GM18526 (cell line): Measurements from ENCODE around the gene ANKDD1A.

Source experiments
- POLR2A ChIP-seq: IDR thresholded peaks from 3 replicates; pipeline ENCODE4 v1.6.1; 2011; ENCODE audit not compliant: insufficient read length; ENCODE audit errors: extremely low read depth

The ANKDD1A gene

DNA sequence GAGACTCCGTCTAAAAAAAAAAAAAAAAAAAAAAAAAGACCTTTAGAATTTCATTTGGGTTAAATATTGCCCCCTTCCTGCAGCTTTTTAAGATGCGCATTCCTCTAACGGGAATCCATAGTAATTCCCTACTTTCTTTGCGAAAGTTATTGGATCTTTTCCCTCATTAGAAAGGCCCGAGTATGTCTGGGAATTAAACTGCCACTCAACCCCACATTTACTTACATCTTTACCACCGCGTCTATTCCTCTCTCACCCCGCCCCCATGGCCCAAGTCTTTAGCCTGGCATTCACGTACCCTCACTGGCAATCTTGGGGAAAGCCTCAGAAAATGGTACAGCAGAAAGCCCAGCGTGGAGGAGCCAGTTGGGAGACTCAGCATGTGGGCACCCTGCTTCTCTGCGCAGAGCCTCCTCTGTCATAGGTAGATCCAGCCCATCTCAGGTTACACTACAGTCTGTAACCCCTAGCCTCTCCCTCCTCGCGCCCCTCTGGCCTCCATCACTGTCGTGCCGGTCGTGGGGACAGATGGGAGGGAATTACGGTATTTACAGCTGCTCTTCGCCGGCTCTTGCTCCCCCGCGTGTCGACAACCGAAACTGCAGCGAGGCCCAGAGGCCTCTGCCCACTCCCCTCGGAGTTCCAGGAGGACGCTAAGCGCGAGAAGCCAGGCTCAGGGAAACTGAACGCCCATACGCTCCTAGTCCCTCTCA is 6.4 kb upstream of the ANKDD1A start:
- TF ChIP-seq POLR2A: no peak

DNA sequence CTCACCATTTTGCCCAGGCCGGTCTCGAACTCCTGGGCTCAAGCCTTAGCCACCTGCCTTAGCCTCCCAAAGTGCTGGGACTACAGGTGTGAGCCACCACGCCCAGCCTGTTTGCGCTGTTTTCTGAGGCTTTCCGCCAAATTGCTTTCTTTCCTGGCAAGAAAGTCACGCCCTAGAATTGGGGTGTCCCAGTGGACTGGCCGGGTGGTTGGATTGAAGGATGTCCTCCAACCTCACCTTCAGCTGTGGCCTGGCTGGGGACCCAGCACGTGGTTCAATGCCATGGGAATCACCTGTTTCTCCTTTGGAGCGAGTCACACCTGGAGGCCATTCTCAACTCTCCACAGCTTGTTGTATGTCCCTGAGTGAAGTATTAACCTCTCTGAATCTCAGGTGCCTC is 5.8 kb upstream of the ANKDD1A start:
- TF ChIP-seq POLR2A: no peak

DNA sequence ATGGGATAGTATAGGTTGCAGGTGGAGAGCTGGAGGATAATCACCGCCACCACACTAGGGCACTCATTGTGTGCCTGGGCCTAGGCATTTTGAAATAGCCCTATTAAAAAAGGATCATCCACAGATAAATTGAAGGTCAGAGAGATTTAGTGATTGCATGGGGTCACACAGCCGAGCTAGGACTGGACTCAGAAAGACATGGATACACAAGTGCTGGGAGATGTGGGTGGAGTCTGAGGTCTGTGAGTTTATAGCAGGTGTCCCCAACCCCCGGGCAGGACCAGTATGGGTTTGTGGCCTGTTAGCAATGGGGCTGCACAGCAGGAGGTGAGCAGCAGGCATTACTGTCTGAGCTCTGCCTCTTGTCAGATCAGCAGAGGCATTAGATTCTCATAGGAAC is 5.3 kb upstream of the ANKDD1A start:
- no peak for TF ChIP-seq POLR2A

DNA sequence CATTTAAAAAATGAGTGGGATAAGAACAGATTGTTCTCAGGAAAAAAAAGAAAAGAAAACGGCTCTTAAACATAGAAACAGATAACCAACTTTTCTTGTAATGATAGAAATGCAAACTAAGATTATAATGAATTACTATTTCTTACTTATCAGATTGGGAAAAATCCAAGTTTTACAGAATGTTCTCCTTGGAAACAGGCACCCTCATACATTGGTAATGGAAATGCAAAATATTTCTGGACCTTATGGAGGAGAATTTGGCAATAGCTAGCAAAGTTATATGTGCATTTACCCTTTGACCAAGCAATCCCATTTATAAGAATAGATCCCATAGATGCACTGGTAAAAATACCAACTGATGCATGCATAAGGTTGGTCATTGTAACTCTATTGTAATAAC is 3.7 kb upstream of the ANKDD1A start:
- TF ChIP-seq POLR2A: no peak

DNA sequence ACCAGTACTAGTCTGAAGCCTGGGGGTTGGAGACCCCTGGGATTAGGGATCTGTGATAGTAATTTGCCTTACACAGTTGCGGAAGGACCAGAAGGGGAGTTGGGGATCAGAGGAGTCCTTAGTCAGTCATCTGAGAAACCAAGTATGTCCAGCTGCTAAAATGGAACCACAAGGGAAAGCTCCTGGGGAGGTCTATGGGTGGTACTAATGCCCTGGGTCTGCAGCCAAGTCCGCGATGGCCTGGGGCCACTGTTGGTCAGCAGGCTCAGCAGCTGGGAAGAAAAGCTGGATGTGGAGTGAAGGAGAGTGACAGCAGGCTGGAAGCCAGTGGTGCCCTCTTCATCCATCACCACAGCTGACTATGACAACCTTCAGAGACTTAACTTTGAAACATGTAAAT is 2.2 kb upstream of the ANKDD1A start:
- TF ChIP-seq POLR2A: no peak

DNA sequence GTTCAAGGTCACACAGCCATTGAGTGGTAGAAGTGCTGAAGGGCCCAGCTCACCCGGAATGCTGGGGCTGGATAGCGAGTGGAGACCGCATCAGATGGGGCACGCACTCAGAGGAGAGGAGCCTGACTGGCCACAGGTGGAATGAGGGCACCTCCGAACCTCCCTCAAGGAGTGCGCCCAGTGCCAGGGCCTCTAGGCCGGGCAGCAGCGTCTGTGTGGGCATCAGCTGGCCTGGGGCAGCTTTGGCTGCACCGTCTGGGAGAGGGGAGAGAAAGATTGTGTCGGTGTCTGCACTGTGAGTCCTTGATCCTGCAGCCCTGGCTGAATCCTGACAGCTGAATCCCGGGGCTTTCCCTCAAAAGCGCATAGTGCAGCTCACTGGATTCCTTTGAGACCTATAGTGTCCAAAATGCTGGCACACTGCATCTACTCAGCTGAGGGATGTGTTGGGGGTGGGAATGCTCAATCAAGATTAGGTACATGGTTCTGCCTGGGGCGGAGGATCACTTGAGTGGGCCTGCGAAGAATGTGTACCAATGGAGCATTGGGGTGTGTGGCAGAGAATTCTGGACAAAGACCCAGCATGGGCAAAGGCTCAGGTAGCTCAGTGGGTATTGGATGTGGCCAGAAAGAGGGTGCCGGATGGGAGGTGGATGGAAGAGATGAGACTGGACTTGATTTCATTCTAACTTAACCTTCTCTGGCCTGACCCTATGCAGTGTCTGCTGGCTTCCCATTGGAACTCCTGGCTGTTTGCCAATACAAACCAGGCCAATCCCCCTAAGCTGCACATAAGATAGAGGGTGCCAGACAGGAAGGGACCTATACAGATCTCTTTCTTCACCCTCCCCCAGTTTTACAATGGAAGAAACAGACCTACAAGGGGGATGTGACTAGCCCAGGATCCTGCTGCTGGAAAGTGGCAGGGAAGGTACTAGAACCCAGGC is 950 bp downstream of the ANKDD1A start:
- TF ChIP-seq POLR2A: no peak

DNA sequence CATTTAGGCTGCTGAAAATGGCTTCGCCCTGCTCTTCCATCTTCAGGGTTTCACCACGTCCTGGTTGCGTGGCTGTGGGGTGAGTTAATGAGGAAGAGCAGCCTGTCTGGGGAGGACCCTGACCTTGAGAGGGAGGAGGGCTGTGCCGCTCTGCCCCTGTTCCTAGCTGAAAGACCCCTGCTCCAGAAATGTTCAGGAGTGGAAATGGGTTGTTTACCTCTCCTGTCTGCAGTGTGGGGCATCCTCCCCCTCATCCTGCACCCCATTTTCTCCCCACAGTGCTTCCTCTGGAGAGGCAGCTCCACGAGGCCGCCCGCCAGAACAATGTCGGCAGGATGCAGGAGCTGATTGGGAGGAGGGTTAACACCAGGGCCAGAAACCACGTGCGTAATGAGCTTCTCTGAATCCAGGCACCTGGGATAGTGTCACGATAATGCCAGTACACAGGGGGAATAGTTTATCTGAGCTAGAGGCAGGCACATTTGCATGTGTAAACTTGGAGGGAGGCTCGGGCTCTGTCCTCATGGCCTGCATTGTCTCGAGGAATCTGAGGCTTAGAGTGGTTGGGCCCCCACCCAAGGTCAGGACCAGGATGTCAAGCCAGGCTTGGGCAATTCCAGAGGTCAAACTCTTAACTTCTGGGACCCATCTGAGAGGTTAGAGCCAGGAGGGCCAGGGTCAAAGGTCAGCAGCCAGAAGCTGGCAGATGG is 4.0 kb downstream of the ANKDD1A start:
- no peak for TF ChIP-seq POLR2A

DNA sequence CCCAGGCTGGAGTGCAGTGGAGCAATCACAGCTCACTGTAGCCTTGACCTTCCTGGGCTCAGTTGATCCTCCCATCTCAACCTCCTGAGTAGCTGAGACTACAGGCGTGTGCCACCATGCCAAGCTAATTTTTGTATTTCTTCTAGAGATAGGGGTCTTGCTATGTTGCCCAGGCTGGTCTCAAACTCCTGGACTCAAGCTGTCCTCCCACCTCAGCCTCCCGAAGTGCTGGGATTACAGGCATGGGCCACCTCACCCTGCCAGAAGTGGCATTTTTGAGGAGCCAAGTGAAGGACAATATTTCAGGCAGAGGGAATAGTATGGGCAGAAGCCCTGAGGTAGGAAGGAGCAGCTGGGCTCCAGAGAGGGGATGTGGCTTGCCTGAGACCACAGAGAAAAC is 4.7 kb downstream of the ANKDD1A start:
- no peak for TF ChIP-seq POLR2A

DNA sequence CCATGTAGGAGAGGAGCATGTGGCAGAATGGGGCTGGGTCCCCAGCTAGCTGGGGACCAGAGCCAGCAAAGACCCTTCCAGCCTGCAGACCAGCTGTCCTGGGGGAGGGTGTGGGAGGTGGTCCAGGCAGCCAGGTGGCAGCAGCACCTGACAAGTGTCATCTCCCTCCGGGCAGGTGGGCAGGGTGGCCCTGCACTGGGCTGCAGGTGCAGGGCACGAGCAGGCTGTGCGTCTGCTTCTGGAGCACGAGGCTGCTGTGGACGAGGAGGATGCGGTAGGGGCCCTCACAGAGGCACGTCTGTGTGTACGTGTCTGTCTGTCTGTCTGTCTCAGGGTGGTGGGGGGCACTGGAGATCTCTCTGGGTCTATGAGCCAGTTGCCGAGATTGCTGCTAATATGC is 5.5 kb downstream of the ANKDD1A start:
- no peak for TF ChIP-seq POLR2A

DNA sequence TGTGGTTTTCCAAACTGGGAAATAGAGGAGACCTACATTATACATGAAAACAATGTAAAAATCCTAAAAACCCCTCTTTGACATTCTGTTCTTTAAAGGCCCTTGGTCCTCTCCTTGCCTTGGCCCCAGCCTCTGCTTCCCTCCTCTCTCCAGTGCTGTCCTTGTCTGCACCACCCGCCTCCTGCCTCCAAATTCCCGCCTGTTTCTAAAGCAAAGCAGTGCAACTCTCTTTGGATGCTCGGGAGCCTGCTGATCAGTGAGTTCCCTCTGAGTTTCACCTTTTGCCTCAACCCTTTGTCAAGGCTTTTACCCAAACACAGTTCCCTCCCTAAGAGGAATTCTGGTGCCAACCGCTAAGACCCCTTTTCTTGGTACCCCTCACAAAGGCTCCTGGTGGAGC is 8.0 kb downstream of the ANKDD1A start:
- no peak for TF ChIP-seq POLR2A

DNA sequence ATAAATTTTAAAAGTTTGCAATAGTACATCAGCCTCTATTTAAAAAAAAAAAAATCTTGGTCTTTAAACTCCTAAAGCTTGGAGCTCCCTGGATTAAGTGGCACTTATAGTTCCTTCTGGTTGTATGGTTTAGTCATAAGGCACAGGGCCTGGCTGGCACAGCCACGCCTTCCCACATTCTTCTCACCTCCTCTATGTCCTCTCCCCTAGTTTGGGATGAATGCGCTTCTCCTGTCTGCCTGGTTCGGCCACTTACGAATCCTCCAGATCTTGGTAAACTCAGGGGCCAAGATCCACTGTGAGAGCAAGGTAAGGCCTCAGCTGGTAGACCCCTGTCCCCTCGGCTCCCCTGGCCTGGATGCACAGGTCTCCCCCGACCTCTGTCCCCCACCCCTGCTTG is 10.0 kb downstream of the ANKDD1A start:
- no peak for TF ChIP-seq POLR2A

DNA sequence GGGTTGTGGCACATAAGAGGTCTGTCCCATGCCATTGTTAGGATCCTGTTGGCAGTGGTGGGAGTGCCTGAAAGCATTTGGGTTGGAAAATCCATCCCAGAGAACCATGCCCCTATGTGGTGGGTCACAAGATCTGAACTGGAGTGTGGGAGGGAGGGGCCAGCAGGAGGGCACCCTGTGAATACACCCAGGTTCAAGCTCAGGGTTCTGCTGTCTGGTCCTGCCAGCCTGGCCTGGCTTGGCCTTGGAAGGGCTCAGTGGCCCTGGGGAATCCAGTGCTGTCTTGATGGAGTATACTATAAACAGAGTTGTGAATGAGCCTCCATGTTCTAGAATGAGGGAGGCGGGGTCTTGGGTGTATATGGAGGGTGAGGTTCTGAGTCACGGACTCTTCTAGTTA is 11.8 kb downstream of the ANKDD1A start:
- no peak for TF ChIP-seq POLR2A

DNA sequence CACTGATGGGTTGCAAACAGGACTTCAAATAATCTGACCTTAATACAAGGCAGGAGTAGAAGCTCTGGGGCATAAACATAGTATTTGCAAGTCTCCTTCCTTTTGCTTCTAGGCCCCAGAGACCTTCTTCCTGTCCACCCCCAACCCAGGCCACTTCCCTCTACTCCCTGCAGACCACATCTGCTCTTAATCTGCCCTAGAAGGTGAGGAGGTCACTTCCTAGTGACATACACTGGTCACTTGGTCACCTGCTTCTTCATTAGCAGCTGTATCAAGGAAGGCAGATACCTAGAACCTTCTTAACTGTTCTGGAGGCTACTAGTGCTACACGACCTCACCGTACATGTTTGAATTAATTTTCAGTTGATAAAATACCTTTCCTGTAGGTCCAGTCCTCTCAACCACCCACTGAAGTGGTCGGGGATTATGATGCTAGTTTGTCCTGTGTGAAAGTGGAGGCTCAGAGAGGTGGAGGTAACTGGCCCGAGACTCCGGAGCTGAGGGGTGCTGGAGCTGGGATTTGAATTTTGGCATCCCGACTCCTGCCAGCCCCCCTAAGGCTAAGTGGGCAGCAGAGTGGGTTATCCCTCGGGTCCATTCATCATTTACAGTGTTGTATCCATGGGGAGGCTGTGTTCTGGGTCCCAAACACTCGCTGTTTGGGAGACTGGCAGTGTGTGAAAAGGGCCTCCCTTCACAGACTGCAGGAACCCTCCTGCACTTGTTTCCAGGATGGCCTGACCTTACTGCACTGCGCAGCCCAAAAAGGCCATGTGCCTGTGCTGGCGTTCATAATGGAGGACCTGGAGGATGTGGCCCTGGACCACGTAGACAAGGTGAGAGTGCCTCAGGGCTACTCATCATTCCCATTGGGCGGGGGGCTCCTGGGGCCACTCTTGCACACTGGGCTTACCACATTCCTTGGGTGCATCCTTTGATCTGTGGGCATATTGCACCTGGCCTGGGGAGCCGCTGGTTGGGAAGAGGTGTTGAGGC is 13.9 kb downstream of the ANKDD1A start:
- TF ChIP-seq POLR2A: no peak

DNA sequence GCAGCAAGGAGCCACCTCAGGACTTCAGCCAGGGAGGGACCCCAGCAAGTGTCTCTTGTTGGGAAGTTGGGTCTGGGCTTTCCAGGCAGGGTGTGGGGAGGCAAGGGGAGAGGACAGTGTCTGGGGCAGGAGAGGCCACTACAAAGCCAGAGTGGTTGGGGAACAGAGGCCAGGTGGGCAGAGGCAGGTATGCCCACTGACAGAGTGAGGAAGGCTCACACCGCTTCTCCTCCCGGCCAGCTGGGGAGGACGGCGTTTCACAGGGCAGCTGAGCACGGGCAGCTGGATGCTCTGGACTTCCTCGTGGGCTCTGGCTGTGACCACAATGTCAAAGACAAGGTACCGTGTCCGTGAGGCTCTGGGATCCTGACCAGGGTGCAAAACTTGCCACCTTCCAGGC is 15.0 kb downstream of the ANKDD1A start:
- TF ChIP-seq POLR2A: no peak
